Trophoblast cell (in vitro differentiated cells and primary cell): ENCODE data around the gene GBP2.

Experiments used
- DNase-seq, 2 donors: peaks; one replicate each; pipeline ENCODE4 v3.0.0-alpha.2; 2016
- H2AFZ ChIP-seq: 2 replicates; pipeline ENCODE4 v1.6.1; 2013; ENCODE audit warnings: low read length, moderate library complexity, mild to moderate bottlenecking; ENCODE audit not compliant: insufficient read depth, poor library complexity
- H2AK5ac ChIP-seq: 2 replicates; pipeline ENCODE4 v1.6.1; 2013; ENCODE audit warnings: mild to moderate bottlenecking, low read length
- H2BK120ac ChIP-seq: 2 replicates; pipeline ENCODE4 v1.6.1; 2013; ENCODE audit warnings: low read length, mild to moderate bottlenecking, moderate library complexity; ENCODE audit not compliant: insufficient read depth, poor library complexity
- H2BK12ac ChIP-seq: 2 replicates; pipeline ENCODE4 v1.6.1; 2013; ENCODE audit warnings: mild to moderate bottlenecking, low read length, moderate library complexity
- H2BK5ac ChIP-seq: 2 replicates; pipeline ENCODE4 v1.6.1; 2013; ENCODE audit warnings: low read length, low read depth, moderate library complexity, mild to moderate bottlenecking; ENCODE audit not compliant: poor library complexity
- H3K14ac ChIP-seq: 2 replicates; pipeline ENCODE4 v1.6.1; 2013; ENCODE audit warnings: mild to moderate bottlenecking, low read length
- H3K18ac ChIP-seq: 2 replicates; pipeline ENCODE4 v1.6.1; 2013; ENCODE audit warnings: mild to moderate bottlenecking, low read length
- H3K23ac ChIP-seq: 2 replicates; pipeline ENCODE4 v1.6.1; 2013; ENCODE audit warnings: low read length
- H3K27ac ChIP-seq: 2 replicates; pipeline ENCODE4 v1.5.1; 2013; ENCODE audit warnings: low read depth, mild to moderate bottlenecking, inconsistent platforms, low read length, moderate library complexity
- H3K27me3 ChIP-seq: 2 replicates; pipeline ENCODE4 v1.6.1; 2013; ENCODE audit warnings: inconsistent platforms, mild to moderate bottlenecking, low read length, moderate library complexity; ENCODE audit not compliant: insufficient read depth
- H3K36me3 ChIP-seq, 2 experiments: 1 replicate in 1 of 2; 2 replicates in 1 of 2; pipeline ENCODE4 v1.6.1; 2013; ENCODE audit warnings: low read length in 2 of 2, mild to moderate bottlenecking in 2 of 2, moderate library complexity in 1 of 2; ENCODE audit not compliant: insufficient read depth in 2 of 2, control insufficient read depth in 1 of 2
- H3K4ac ChIP-seq: 2 replicates; pipeline ENCODE4 v1.6.1; 2013; ENCODE audit warnings: low read depth, mild to moderate bottlenecking, low read length, moderate library complexity
- H3K4me1 ChIP-seq, 2 experiments: 1 replicate in 1 of 2; 2 replicates in 1 of 2; pipeline ENCODE4 v1.6.1; 2013; ENCODE audit warnings: low read length in 2 of 2, mild to moderate bottlenecking in 2 of 2, moderate library complexity in 1 of 2; ENCODE audit not compliant: insufficient read depth in 2 of 2, control insufficient read depth in 1 of 2
- H3K4me2 ChIP-seq: 2 replicates; pipeline ENCODE4 v1.6.1; 2013; ENCODE audit warnings: inconsistent platforms, mild to moderate bottlenecking, low read length, moderate library complexity
- H3K4me3 ChIP-seq: 2 replicates; pipeline ENCODE4 v1.5.1; 2013; ENCODE audit warnings: mild to moderate bottlenecking, low read depth, low read length, inconsistent platforms
- H3K79me1 ChIP-seq: one replicate; pipeline ENCODE4 v1.6.1; 2013; ENCODE audit warnings: low read length
- H3K79me2 ChIP-seq: 2 replicates; pipeline ENCODE4 v1.6.1; 2013; ENCODE audit warnings: low read length, mild to moderate bottlenecking; ENCODE audit not compliant: control insufficient read depth, insufficient read depth, poor library complexity
- H3K9ac ChIP-seq: 2 replicates; pipeline ENCODE4 v1.6.1; 2013; ENCODE audit warnings: mild to moderate bottlenecking, low read length
- H3K9me3 ChIP-seq: 2 replicates; pipeline ENCODE4 v1.6.1; 2013; ENCODE audit warnings: low read depth, mild to moderate bottlenecking, control low read depth, inconsistent platforms, low read length; ENCODE audit not compliant: insufficient read depth
- H4K12ac ChIP-seq: 2 replicates; pipeline ENCODE4 v1.6.1; 2013; ENCODE audit warnings: low read depth, mild to moderate bottlenecking, low read length, moderate library complexity
- H4K8ac ChIP-seq: 2 replicates; pipeline ENCODE4 v1.6.1; 2013; ENCODE audit warnings: low read depth, mild to moderate bottlenecking, low read length, moderate library complexity
- H4K91ac ChIP-seq: one replicate; pipeline ENCODE4 v1.6.1; 2013; ENCODE audit warnings: low read depth, mild to moderate bottlenecking, low read length, moderate library complexity
- WGBS: extraction: QIAGEN DNeasy Blood & Tissue Kit; methylation state at CpG from one replicate; pipeline ENCODE4 v1.1.7; 2013; ENCODE audit warnings: missing lambda C conversion rate; ENCODE audit not compliant: insufficient read length, insufficient coverage; ENCODE audit errors: extremely low coverage; 5-methylcytosine and 5-hydroxymethylcytosine counted together

The GBP2 gene

DNA sequence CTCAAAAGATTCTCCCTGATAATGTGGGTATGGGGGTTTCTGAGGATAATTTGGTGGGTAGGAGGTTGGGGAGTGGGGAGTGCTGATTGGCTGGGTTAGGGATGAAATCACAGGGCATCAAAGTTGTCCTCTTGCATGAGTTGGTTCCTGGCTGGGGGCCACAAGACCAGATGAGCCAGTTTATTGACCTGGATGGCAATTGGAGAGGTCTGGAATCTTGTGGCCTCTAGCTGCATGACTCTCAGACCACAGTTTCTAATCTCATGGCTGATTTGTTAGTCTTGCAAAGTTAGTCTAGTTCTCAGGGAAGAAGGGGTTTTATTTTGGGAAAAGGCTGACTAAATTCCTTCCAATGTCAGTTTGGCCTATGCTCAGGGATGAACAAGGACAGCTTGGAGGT lies 57.6 kb downstream of the GBP2 start:
- H3K79me2 ChIP-seq, result no peaks in the 10 kb centered on the region
- H3K4me3 ChIP-seq, result no peak overlapping the region
- H4K91ac ChIP-seq, result no peak overlapping the region
- H3K79me1 ChIP-seq, result no peaks in the 10 kb centered on the region
- H2BK5ac ChIP-seq, result no peak overlapping the region
- H3K4me1 ChIP-seq, result peaks cover 0 to 2% of the 10 kb centered on the region in 2 experiments
- no peak overlapping the region for H3K27ac ChIP-seq
- H2BK12ac ChIP-seq, result no peak overlapping the region
- no peak overlapping the region for H2AFZ ChIP-seq
- no peak overlapping the region for H4K8ac ChIP-seq
- H3K18ac ChIP-seq, result no peak overlapping the region
- no peaks in the 10 kb centered on the region for H3K36me3 ChIP-seq
- H3K9ac ChIP-seq, result no peak overlapping the region
- H3K23ac ChIP-seq, result no peak overlapping the region
- no peaks in the 10 kb centered on the region for H3K9me3 ChIP-seq
- H3K14ac ChIP-seq, result no peak overlapping the region
- no peaks in the 10 kb centered on the region for H3K27me3 ChIP-seq
- H3K4me2 ChIP-seq, result no peak overlapping the region
- no peak overlapping the region for H3K4ac ChIP-seq
- no peak for DNase-seq
- H2BK120ac ChIP-seq, result no peak overlapping the region
- no peak overlapping the region for H4K12ac ChIP-seq
- no peak overlapping the region for H2AK5ac ChIP-seq

DNA sequence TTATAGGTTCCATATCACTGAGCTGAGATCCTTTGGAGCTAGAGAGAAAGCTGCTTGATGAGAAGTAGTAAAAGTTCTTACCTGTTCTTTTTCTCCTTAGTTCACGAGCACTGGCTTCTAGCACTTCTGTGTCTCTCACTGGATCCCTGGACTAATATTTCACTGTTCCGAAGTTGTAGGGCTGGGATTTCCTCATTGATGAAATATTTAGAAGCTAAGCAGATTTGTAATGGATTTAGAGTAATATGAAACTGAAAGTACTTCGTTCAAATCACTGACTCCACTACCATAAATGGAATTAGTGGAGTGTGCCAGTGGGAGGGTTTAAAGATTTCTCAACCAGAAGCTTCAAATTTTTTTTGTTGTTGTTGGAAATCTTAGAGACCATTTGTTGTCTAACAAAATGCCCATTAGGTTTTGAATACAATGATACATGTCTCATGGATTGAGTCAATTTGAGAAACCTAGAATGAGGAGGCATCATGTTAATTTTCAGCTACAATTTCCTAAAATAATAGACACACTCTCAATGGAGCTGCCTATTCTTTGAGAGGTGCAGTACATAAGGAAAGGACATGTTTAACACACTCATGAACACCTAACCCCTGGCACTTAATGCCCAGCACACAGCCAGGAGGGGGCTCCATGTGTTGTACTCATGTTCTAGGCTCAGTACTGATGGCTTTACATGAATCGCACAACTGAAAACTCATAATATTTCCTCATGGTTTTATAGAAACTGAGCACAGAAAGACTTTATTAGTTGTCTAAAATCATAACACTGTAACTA lies 60.6 kb downstream of the GBP2 start, which contains the start of gene GBP1:
TSS of gene GBP1 (minus strand) at position 130 of the 790 bp plus-strand sequence. CDS start 1,974 bp downstream, outside the sequence.
- H3K9ac ChIP-seq, result no peak within 1 kb of the TSS
- no peaks in the 10 kb centered on the region for H3K79me1 ChIP-seq
- no peak within 1 kb of the TSS for H2BK12ac ChIP-seq
- H2AK5ac ChIP-seq, result no peak within 1 kb of the TSS
- H2BK5ac ChIP-seq, result no peak within 1 kb of the TSS
- no peak within 1 kb of the TSS for H4K91ac ChIP-seq
- no peak within 1 kb of the TSS for H2BK120ac ChIP-seq
- no peak within 1 kb of the TSS for H4K8ac ChIP-seq
- peak; percentile 44 to 87 for DNase-seq
- H2AFZ ChIP-seq, result no peak within 1 kb of the TSS
- H3K4ac ChIP-seq, result no peak within 1 kb of the TSS
- no peak within 1 kb of the TSS for H3K14ac ChIP-seq
- no peak within 1 kb of the TSS for H4K12ac ChIP-seq
- H3K4me2 ChIP-seq, result no peak within 1 kb of the TSS
- H3K4me1 ChIP-seq, result no peaks in the 10 kb centered on the region
- WGBS, result no CpG with 5 or more reads among the region's 4 CpGs
- no peak within 1 kb of the TSS for H3K27ac ChIP-seq
- no peak within 1 kb of the TSS for H3K18ac ChIP-seq
- H3K4me3 ChIP-seq, result no peak within 1 kb of the TSS
- no peaks in the 10 kb centered on the region for H3K79me2 ChIP-seq
- no peaks in the 10 kb centered on the region for H3K27me3 ChIP-seq
- H3K9me3 ChIP-seq, result no peaks in the 10 kb centered on the region
- no peaks in the 10 kb centered on the region for H3K36me3 ChIP-seq
- H3K23ac ChIP-seq, result no peak within 1 kb of the TSS

DNA sequence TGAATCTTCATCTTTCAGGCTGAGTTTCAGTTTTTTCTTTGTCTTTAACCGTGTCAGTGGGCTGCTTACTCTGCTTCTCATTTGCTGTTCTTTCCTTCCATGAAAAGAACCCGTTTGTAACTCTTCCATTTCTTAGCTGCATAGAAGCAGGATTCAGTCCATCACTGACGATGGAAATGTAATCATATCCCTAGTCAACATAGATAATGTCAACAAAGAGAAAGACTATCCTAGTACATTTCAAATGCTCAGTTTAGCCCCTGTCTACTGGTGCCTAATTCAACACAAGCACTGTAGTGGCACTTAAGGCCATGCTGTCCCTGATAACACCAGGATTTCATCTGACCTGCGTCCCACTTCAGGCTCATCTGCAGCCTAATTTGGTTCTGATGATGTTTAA lies 61.3 kb downstream of the GBP2 start:
- no peak overlapping the region for H3K4ac ChIP-seq
- H4K12ac ChIP-seq, result no peak overlapping the region
- H2AFZ ChIP-seq, result no peak overlapping the region
- no peaks in the 10 kb centered on the region for H3K36me3 ChIP-seq
- H2BK12ac ChIP-seq, result no peak overlapping the region
- H3K9me3 ChIP-seq, result no peaks in the 10 kb centered on the region
- H3K18ac ChIP-seq, result no peak overlapping the region
- H3K14ac ChIP-seq, result no peak overlapping the region
- H4K91ac ChIP-seq, result no peak overlapping the region
- no peak overlapping the region for H2AK5ac ChIP-seq
- no peak overlapping the region for H3K4me3 ChIP-seq
- H3K23ac ChIP-seq, result no peak overlapping the region
- no peaks in the 10 kb centered on the region for H3K79me1 ChIP-seq
- H3K27me3 ChIP-seq, result no peaks in the 10 kb centered on the region
- H3K27ac ChIP-seq, result no peak overlapping the region
- H2BK120ac ChIP-seq, result no peak overlapping the region
- no peak overlapping the region for H2BK5ac ChIP-seq
- no CpG with 5 or more reads among the region's 4 CpGs for WGBS
- no peak overlapping the region for H3K4me2 ChIP-seq
- H3K4me1 ChIP-seq, result no peaks in the 10 kb centered on the region
- H3K79me2 ChIP-seq, result no peaks in the 10 kb centered on the region
- H4K8ac ChIP-seq, result no peak overlapping the region
- DNase-seq, result no peak
- H3K9ac ChIP-seq, result no peak overlapping the region

DNA sequence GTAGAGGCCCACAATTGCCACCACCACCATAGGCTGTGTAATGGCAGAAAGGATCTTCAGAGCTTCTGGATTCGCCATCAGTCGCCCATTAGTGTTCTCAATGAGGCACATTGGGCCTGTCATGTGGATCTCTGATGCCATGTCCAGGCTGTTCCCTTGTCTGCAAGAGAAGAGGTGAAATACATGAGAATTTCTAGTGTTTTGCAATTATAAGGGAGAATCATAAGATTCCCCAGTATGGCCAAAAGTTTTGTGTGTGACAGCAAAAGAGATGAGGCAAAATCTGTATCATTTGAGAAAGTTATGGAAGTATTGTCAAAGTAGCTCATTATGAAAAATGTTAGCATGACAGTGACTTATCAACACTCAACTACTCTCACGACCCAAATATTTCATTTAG lies 62.8 kb downstream of the GBP2 start:
- no peak overlapping the region for H3K14ac ChIP-seq
- no peak overlapping the region for H3K27ac ChIP-seq
- no CpG with 5 or more reads among the region's 3 CpGs for WGBS
- H2AFZ ChIP-seq, result no peak overlapping the region
- DNase-seq, result no peak
- H4K12ac ChIP-seq, result no peak overlapping the region
- H2AK5ac ChIP-seq, result no peak overlapping the region
- no peak overlapping the region for H3K4me2 ChIP-seq
- H3K27me3 ChIP-seq, result no peaks in the 10 kb centered on the region
- no peaks in the 10 kb centered on the region for H3K9me3 ChIP-seq
- no peak overlapping the region for H3K23ac ChIP-seq
- H2BK120ac ChIP-seq, result no peak overlapping the region
- H3K79me1 ChIP-seq, result no peaks in the 10 kb centered on the region
- H2BK5ac ChIP-seq, result no peak overlapping the region
- no peak overlapping the region for H4K8ac ChIP-seq
- H3K4me3 ChIP-seq, result no peak overlapping the region
- H3K4ac ChIP-seq, result no peak overlapping the region
- no peaks in the 10 kb centered on the region for H3K79me2 ChIP-seq
- H3K36me3 ChIP-seq, result no peaks in the 10 kb centered on the region
- no peak overlapping the region for H3K9ac ChIP-seq
- no peaks in the 10 kb centered on the region for H3K4me1 ChIP-seq
- H3K18ac ChIP-seq, result no peak overlapping the region
- H2BK12ac ChIP-seq, result no peak overlapping the region
- H4K91ac ChIP-seq, result no peak overlapping the region
